ENCODE data around the gene FATE1. TPM values are rescaled to one million over a fixed set of nuclear protein-coding genes. Genes with fewer than 3 reads are reported as not detected.

Gene FATE1
- total RNA-seq, 1 donor from 2014 or later = not detected

DNA sequence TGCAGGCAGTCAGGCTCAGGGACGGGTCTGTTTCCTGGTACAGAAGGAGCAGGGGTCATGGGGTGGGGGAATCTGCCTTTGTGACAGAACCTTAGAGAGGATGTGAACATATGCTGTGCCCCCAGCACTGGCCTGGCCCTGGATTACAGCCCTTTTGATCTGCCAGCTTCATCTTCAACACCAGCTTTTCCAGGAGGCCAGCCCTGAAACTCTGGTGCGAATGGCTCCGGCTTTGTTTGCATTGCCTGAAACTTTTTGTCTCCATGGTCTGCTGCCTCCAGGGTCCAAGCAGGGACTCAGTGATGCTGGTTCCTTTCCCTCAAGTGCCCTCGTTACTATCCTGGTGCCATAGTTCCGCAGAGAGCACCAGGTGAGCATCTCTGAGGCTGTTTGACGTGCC lies 20.9 kb downstream of the FATE1 start:
- no peak for DNase-seq (ENCODE audit: low read depth)
- no peak overlapping the region for H3K4me3 ChIP-seq (ENCODE audit: low read depth, low read length)
- no peak for TF ChIP-seq CTCF (IDR thresholded peaks at IDR 0.05; ENCODE audit: insufficient read depth, low read length, poor library complexity, severe bottlenecking)
- no peaks in the 10 kb centered on the region for H3K27me3 ChIP-seq (ENCODE audit: control insufficient read depth, insufficient read depth, low read length)
- no peaks in the 10 kb centered on the region for H3K36me3 ChIP-seq (ENCODE audit: control insufficient read depth, insufficient read depth, low read length)

GRCh38 chrX:151737494-151737893 lies 21.7 kb downstream of the FATE1 start:
- TF ChIP-seq CTCF (IDR thresholded peaks at IDR 0.05; ENCODE audit: insufficient read depth, low read length, poor library complexity, severe bottlenecking) = no peak
- DNase-seq (ENCODE audit: low read depth) = no peak
- H3K4me3 ChIP-seq (ENCODE audit: low read depth, low read length) = no peak overlapping the region
- no peaks in the 10 kb centered on the region for H3K27me3 ChIP-seq (ENCODE audit: control insufficient read depth, insufficient read depth, low read length)
- H3K36me3 ChIP-seq (ENCODE audit: control insufficient read depth, insufficient read depth, low read length) = no peaks in the 10 kb centered on the region

DNA sequence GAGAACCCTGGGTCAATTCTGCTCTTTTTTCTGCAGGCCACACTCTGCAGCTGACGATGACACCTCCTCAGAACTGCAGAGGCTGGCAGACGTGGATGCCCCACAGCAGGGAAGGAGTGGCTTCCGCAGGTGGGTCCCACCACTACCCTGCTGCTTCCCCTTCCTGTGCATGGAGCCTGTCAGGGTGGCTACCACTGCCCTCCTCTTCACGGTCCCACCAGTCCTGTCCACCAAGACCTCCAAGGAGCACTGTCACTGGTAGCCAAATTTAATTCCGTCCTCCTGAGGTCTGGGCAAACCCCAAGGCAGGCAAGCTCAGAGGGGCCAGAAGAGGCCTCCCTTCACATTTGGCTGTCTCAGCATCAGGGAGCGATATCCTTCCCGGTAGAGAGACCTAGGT lies 22.9 kb downstream of the FATE1 start:
- no peak overlapping the region for H3K4me3 ChIP-seq (ENCODE audit: low read depth, low read length)
- no peaks in the 10 kb centered on the region for H3K36me3 ChIP-seq (ENCODE audit: control insufficient read depth, insufficient read depth, low read length)
- H3K27me3 ChIP-seq (ENCODE audit: control insufficient read depth, insufficient read depth, low read length) = no peaks in the 10 kb centered on the region
- no peak for DNase-seq (ENCODE audit: low read depth)
- TF ChIP-seq CTCF (IDR thresholded peaks at IDR 0.05; ENCODE audit: insufficient read depth, low read length, poor library complexity, severe bottlenecking) = no peak

DNA sequence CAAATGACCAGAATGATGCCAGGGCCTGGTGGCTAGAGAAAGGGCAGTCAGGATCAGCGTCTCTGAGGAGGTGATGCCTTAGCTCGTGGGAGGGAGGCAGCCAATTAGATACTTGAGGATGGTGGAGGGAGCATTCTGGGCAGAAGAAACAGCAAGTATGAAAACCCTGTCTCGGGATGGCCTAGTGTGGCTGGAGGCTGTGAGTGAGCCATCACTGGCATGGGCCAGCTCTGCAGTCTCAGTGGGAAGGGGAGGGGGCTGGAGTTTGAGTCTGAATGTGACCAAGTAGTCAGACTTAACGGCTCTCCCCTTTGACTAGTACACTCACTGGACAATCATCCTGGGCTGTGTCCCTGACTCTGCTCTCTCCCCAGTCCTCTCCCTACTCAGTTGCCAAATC lies 25.8 kb downstream of the FATE1 start:
- Histone ChIP-seq H3K4me3 (ENCODE audit: low read depth, low read length) (no peak overlapping the region), H3K27me3 (ENCODE audit: control insufficient read depth, insufficient read depth, low read length) (no peaks in the 10 kb centered on the region), H3K36me3 (ENCODE audit: control insufficient read depth, insufficient read depth, low read length) (no peaks in the 10 kb centered on the region)
- no peak for TF ChIP-seq CTCF (IDR thresholded peaks at IDR 0.05; ENCODE audit: insufficient read depth, low read length, poor library complexity, severe bottlenecking)
- DNase-seq (ENCODE audit: low read depth) = no peak

DNA sequence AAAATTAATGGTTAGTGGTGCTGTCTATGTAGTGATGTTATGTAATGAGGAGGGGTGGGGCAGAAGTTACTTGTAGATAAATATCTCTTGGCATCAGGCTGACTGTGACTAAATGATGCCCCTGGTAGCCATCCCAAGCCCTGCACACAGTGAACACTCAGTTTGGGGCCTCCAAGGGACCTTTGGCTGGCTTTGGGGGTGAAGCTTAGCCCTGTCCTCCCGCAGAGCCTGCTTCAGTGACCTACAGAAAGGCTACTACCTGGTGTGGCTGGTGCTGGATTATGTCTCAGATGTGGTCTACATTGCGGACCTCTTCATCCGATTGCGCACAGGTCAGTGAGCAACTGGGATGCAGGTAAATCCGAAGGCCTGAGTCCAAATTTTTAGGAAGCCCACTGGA lies 26.5 kb downstream of the FATE1 start:
- DNase-seq (ENCODE audit: low read depth) = no peak
- Histone ChIP-seq H3K4me3 (ENCODE audit: low read depth, low read length) (no peak overlapping the region), H3K36me3 (ENCODE audit: control insufficient read depth, insufficient read depth, low read length) (no peaks in the 10 kb centered on the region), H3K27me3 (ENCODE audit: control insufficient read depth, insufficient read depth, low read length) (no peaks in the 10 kb centered on the region)
- TF ChIP-seq CTCF (IDR thresholded peaks at IDR 0.05; ENCODE audit: insufficient read depth, low read length, poor library complexity, severe bottlenecking) = no peak

GRCh38 chrX:151743651-151744470 lies 28.0 kb downstream of the FATE1 start:
- no peak for TF ChIP-seq CTCF (IDR thresholded peaks at IDR 0.05; ENCODE audit: insufficient read depth, low read length, poor library complexity, severe bottlenecking)
- no peaks in the 10 kb centered on the region for H3K27me3 ChIP-seq (ENCODE audit: control insufficient read depth, insufficient read depth, low read length)
- no peak overlapping the region for H3K4me3 ChIP-seq (ENCODE audit: low read depth, low read length)
- no peak for DNase-seq (ENCODE audit: low read depth)
- H3K36me3 ChIP-seq (ENCODE audit: control insufficient read depth, insufficient read depth, low read length) = no peaks in the 10 kb centered on the region

All from kidney epithelial cell (primary cell).